GM12801 (cell line): Measurements from ENCODE around the gene CHAF1A.

ENCODE experiments used
- TF ChIP-seq, protein P1 (sequence below): IDR thresholded peaks from one replicate; pipeline ENCODE4 v1.5.1; 2011; ENCODE audit warnings: control low read depth; ENCODE audit not compliant: insufficient read length; ENCODE audit errors: extremely low read depth

The CHAF1A gene

DNA sequence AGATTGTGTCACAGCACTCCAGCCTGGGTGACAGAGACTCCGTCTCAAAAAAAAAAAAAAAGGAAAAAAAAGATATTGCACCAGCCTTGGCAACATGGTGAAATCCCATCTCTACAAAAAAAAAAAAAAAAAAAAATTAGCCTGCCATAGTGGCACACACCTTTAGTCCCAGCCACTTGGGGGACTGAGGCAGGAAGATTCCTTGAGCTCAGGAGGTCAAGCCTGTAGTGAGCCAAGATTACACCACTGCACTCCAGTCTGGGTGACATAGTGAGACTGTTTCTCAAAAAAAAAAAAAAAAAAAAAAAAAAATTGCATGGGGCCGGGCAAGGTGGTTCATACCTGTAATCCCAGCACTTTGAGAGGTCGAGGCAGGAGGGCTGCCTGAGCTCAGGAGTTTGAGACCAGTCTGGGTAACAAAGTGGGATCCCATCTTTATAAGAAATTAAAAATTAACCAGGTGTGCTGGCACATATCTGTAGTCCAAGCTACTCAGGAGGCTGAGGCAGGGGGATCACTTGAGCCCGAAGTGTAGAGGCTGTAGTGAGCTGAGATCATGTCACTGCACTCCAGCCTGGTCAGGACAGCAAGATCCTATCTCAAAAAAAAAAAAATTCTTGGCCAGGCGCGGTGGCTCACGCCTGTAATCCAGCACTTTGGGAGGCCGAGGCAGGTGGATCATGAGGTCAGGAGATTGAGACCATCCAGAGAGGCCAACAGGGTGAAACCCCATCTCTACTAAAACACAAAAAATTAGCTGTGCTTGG is 62.6 kb downstream of the CHAF1A start:
- TF ChIP-seq, protein P1, sequence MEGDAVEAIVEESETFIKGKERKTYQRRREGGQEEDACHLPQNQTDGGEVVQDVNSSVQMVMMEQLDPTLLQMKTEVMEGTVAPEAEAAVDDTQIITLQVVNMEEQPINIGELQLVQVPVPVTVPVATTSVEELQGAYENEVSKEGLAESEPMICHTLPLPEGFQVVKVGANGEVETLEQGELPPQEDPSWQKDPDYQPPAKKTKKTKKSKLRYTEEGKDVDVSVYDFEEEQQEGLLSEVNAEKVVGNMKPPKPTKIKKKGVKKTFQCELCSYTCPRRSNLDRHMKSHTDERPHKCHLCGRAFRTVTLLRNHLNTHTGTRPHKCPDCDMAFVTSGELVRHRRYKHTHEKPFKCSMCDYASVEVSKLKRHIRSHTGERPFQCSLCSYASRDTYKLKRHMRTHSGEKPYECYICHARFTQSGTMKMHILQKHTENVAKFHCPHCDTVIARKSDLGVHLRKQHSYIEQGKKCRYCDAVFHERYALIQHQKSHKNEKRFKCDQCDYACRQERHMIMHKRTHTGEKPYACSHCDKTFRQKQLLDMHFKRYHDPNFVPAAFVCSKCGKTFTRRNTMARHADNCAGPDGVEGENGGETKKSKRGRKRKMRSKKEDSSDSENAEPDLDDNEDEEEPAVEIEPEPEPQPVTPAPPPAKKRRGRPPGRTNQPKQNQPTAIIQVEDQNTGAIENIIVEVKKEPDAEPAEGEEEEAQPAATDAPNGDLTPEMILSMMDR = no peak

DNA sequence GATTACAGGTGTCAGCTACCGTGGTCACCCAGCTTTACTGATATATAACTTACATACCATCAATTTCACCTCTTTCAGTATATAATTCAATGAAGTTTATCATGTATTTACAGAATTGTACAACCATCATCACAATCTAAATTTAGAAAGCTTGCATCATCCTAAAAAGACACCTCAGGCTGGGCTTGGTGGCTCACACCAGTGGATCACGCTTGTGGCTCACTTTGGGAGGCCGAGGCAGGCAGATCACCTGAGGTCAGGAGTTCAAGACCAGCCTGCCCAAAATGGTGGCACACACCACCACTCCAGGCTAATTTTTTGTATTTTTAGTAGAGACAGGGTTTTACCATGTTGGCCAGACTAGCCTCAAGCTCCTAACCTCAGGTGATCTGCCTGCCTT is 65.4 kb downstream of the CHAF1A start:
- TF ChIP-seq, protein P1 = no peak

DNA sequence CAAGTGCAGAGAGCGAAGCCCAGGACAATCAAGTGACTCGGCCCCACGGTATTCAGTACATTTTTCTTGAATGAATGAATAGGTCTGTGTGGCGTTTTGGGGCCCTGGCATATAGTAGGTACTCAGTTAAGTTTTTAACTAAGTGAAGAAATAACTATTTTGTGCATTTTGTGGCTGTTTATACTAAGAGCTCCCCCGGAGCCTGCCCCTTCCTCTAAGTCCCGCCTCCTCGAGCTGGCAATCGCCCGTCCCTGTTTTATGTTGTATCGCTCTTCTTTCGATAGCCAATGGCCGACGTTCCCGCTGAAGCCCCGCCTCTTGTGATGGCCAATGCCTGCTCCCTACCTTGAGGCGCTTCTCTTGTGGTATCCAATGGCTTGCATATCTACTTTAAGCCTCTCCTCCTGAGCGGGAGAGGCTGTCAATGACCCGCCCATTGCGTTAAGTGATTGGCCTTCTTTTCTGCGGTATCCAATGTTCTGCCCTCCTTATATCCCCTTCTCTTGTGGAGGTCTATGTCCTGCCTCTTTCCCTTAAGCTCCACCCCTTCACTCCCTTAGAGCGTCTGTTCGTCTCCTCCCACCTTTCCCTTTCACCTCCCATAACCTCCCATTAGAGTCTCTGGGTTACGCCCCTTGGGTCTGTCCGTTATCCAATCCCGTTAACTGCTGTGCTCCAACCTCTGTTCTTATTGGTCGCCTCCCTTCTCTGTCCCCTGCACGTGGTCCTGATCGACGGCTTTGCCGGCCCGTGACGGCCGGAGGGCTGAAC is 69.1 kb downstream of the CHAF1A start:
- TF ChIP-seq, protein P1 = no peak

DNA sequence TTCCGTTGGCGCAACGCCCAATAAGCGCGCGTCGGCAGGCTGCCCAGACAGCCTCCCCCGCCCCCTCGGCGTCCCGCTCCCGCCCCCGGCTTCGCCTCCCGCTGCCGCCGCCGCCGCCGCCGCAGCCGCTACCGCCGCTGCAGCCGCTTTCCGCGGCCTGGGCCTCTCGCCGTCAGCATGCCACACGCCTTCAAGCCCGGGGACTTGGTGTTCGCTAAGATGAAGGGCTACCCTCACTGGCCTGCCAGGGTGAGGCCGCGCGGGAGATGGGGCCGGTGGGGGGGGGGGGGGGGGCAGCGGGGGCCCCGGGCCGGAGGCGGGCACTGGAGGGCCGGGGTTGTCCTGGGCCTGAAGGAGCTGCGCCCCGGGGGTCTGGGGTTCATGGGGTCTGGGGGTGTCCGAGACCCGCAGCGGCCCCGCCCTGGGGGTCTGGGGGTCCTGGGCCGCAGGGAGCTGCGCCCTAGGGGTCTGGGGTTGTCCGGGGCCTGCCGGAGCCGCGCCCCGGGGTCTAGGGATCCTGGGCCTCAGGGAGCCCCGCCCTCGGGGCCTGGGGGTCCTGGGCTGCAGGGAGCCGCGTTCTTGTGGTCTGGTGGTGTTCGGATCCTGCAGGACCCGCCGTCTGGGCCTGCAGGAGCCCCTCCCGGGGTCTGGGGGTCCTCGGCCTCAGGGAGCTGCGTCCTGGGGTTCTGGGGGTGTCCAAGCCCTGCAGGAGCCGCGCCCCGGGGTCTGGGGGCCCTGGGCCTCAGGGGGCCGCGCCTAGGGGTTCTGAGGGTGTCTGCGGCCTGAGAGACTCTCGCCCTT is 69.9 kb downstream of the CHAF1A start, which contains the start of gene HDGFL2:
Gene HDGFL2 (plus strand): TSS at position 124 of the 801 bp plus-strand sequence. CDS start 54 bp downstream, at position 178.
- TF ChIP-seq, protein P1 = no peak

DNA sequence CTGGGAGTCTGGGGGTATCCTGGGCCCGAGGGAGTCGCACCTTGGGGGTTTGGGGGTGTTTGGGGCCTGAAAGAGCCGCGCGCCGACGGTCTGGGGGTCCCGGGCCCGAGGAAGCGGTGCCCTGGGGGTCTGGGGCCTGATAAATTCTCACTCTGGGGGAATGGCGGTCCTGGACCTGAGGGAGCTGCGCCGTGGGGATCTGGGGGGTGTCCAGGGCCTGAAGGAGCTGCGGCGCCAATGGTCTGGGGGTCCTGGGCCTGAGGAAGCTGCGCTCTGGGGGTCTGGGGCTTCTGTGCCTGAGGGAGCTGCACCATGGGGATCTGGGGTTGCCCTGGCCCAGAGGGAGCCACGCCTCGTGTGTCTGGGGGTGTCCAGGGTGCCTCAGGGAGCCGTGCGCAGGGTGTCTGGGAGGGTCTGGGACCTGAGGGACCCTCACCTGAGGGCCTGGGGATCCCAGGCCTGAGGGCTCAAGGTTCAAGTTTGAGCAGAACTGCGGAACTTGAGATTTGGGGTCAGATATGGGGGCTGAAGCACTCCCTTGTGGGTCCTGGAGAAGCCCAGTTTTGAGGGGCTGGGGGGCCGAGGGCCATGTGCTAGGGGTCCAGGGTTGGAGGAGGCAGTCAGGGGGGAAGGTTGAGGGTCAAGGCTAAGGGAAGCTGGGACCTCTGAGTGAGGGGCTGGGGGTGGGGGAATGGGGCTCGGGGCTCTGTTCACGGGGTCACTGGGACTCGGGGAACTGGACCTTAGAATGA is 70.7 kb downstream of the CHAF1A start:
- TF ChIP-seq, protein P1 = no peak

DNA sequence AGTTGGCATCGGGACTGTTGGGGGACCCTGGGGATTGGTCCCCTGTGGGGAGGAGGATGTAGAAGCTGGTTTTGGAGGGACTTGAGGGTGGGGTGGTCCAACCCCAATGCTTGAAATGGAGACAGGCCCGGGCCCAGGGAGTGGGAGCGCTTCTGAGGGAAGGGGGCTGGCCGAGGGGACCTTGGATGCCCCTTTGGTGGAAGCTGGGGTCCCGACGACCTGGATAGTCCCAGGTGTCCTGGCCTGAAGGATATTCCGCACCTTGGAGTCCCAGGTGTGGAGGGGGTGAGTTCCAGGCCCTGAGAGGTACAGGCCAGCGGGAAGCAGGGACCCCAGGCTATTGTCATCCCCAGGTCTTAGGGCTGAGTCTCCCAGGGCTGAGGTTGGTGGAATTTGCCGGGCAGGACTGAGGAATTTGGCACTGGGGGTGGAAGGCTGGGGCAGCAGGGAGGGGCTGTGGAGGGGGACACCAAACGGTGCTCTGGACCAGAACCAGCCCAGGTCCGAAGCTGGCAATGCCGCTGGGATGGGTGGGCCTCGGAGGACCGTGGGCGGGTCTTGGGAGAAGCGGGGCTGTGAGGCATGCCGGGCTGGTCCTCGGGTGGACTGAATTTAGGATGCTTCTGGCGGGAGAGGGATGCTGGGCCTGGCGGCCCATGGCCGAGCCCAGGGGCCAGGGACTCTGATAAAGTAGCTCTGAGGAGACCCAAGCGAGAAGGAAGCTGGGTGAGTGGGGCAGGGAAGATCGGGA is 71.5 kb downstream of the CHAF1A start:
- TF ChIP-seq, protein P1 = no peak
